ELF-1 (cell line): ENCODE data around the gene TACC2.

Experiments
- DNase-seq: peaks from one replicate; pipeline ENCODE4 v3.0.0-alpha.2; 2016; ENCODE audit warnings: low read depth, low spot score

TACC2 gene

DNA sequence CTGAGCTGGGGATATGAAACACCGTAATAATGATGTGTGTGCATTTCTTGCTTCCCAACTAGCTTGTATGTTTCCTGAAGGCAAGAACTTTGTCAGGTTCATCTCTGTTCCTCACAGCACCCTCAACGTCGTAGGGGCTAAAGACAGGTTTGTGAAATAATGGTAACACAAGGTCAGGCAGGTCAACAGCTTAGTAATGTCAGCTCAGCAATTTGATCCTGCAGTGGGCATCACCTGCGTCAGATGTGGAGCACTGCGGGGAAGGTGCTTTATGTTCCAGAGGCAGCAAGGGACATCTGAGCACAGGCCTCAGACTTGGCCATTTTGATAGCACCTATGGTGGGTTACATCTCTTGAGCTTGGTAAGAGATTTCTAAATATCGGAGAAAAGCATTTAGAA is 230.4 kb downstream of the TACC2 start:
- DNase-seq = no peak

DNA sequence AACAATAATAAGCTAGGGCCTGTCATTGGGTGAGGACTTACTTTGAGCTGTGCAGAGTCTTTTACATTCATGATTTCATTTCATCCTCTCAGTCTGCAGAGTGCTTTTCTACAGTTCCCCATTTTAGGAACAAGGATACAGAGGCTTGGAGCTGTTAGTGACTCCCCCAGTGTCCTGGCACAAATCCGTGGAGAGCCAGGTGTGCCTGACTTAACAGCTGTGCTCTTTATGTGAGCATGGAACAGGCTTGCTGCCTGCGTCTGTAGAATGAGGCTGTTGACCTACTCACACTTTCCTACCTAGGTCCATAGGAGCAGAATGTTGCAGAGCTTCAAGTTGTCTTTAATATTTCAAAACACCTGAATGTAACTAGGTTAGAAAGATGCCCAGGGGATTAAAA is 231.8 kb downstream of the TACC2 start:
- DNase-seq = no peak

- no peak for DNase-seq
Observed at GRCh38 chr10:122221958-122222357, 233.0 kb downstream of the TACC2 start.

GRCh38 chr10:122222638-122223037 is 233.7 kb downstream of the TACC2 start:
- no peak for DNase-seq

GRCh38 chr10:122224159-122224558 is 235.2 kb downstream of the TACC2 start:
- no peak for DNase-seq

DNA sequence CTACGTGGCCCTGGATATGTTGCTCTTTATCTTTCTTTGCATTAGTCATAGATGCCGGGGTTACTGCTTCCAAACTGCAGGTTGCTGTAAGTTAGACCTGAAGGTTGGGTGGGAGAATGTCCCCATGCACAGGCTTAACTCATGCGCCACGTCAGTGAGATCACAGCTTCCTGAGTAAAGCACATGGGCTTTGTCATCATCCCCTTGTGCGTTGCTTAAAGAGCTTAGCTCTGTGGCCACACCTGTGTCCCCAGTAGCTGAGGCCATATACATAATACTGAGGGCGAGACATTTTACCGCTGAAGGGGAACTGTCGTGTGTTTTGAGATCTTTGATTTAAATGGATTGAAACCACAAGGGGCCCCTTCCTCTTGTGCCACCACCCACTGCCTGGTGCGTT is 236.4 kb downstream of the TACC2 start:
- no peak for DNase-seq

- no peak for DNase-seq
Observed at GRCh38 chr10:122227754-122228153, 238.8 kb downstream of the TACC2 start.

DNA sequence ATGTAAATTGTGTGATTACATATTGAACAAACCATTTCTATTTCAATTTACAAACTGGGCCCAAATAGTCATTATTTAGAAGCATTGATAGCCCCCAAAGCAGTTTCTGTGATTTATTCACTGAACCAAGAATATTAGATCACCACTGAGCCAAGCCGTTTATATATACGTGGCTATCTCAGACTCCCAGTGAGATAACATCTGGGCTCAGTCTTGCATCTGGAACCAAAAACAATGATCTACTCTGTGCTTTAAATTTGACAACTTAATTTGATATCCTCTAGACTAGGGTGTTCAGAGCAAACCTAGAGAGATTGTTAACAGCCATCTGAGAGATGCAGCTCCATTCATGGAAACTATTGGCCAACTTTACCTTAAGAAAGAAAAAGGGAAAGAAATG is 240.7 kb downstream of the TACC2 start:
- DNase-seq = no peak

GRCh38 chr10:122230222-122230621 is 241.3 kb downstream of the TACC2 start:
- DNase-seq = no peak

DNA sequence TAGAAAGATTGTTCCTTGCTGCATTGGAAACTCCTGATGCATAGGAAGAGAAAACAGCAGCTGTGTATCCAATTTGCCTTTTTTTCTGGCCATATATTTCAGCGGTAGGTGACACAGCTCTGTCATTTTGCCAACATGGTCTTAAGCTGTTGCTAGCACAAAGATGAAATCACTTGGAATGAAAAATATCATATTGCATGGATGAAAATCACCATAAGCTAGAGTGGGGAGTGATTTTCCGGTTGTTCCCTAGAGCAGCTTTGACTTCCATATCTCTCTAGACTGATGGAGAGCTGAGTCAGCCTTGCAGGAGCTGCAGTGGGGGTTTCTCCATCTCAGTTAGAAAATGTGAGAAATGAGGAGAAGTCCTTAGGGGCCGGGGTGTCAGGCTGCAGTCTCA is 243.8 kb downstream of the TACC2 start:
- no peak for DNase-seq

- DNase-seq = no peak
Observed at GRCh38 chr10:122233857-122234348, 244.9 kb downstream of the TACC2 start.

DNA sequence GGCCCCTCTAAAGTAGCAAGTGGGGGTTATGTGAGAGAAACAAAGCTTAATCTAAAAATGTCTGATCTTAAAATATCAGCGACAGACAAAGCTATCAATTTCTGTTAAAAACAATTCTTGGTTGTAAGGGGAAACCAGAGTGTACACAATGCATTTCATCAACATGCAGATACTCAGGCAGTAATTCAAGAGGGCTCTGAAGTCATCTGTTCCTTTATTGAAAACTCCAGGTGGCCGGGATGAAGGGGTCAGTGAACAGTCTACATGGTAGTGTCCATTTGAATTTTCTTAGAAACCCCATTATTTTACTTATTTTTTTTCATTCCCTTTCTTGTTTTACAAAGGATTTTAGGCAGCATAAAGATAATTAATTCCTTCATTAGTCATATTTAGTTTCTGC is 245.5 kb downstream of the TACC2 start:
- DNase-seq = no peak

- no peak for DNase-seq
Observed at GRCh38 chr10:122236690-122237306, 247.8 kb downstream of the TACC2 start.

- DNase-seq = no peak
Observed at GRCh38 chr10:122237331-122237990, 248.5 kb downstream of the TACC2 start.

DNA sequence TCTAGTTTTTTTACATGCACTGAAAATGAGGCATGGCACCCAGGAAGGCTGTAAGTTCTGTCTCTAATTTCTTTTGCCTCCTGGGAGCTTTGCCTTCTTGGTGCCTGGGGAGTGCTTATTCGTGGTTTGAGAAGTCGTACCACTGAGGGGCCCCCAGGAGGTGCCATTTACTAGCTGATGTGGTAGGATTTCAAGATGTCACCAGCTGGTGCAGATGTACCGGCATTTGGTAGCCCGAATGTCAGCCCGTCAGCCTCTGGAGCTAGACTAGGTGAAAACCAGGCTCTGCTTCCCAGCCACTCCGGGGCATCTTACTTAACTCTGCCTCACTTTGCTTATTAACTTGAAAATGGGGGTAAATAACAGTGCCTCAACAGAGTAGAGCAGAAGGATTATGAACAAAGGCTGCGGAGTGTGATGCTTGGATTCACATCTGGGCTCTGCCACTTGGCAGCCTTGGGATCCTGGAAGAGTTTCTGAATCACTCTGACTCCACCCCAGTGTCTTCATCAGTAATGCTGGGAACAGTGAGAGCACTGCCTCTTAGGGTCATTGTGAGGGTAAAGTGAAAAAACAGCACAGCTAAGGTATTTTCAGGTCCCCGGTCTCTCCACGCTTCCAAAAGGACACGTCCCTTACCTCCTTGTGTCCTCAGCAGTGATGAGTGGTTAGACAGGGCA is 250.8 kb downstream of the TACC2 start:
- DNase-seq = no peak

- no peak for DNase-seq
Observed at GRCh38 chr10:122240401-122240800, 251.4 kb downstream of the TACC2 start.

DNA sequence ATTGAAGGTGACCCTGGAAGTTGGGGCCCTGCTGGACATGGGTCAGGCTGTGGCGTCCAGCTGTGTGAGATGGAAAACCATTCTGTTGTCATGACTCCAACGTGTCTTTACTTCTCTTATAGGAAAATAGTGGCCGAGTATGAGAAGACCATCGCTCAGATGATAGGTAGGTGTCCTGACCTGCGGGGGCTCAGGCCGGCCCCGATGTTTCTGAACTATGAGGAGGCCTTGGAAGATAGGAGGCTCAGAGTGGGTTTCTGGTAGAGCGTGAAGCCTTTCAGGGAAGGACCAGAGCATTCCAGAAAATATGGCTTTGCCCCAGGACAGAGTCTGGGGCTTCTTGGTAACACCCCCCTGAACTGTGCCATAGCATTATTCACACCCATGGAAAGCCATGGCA is 252.9 kb downstream of the TACC2 start:
- DNase-seq = no peak

GRCh38 chr10:122243550-122243949 is 254.6 kb downstream of the TACC2 start:
- no peak for DNase-seq

DNA sequence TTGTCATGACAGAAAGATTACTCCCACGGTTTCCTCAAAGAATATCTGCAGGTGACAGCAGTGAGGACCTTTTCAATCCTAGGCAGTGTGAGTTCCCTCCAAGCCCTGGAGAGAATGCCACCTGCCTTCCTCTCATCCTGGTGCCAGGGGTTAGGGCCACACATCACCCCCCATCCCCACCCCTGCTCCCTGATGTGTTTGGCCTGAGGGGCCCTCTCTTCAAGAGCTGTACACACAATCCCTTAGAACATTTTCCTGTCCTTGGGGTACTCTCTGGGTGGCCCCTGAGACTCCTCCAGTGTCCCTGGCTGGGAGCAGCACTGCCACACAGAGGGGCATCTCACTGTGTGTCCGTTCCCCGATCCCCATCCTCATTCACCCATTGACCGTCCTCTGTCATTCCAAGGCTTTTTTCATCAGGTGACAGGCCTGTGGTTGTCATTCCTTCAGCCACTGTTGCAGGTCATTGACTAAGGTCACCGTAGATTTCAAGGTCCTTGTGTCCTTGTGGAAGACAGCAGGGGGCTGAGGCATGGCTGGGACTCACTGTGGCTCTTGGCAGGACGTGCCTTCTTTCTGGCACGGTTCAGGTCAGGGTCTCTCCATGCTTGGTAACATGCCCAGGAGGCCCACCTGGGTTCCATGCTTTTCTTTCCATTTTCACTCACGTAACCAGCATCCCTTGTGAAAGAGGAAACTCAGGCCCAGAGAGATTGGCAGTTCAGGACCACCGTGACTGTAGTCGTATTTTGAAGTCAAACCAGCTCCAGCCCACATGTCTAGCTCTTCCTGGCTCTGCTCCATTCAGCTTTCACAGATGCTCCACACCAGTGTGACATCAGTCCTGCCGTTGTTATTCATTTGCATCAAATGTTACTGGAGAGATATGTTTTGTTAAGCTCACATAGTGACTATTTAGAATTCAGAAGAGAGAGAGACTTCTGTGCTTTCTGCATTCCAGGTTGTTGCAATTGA is 255.3 kb downstream of the TACC2 start:
- no peak for DNase-seq

DNA sequence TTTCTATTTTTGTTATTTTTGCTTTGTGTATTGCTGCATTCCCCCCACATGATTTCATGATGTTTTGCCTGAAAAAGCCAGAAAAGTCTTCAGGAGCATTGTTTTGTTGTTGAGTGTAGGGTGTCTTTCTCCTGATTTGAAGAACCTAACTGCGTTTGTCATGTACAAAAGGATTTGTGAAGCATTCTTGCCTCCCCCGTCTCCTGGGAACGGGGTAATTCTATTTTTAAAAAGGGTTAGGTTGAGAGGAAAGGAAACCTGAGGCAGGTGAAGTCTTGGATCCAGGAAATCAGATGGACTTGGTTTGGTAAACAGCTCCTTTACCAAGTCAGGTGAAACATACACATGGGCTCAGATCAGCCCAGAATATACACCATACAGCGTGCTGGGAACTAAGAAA is 256.2 kb downstream of the TACC2 start:
- no peak for DNase-seq

DNA sequence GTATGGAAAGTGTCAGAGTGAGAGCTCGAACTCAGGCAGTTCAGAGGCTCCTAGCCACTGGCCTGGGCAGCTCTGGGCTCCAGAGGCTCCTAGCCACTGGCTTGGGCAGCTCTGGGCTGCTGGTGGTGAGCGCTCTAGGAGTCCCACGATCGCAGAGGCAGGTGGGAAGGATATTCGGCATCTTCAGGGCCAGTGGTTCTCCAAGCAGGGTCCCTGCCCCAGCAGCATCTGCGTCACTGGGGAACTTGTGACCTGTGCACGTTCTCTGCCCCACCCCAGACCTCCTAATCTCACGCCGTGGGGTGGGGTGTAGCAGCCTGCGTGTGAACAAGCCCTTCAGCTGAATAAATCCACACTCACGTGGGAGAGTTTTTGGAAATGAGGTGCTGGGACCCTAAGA is 256.9 kb downstream of the TACC2 start:
- DNase-seq = no peak
